ENCODE results near the gene SACM1L.

Gene SACM1L

DNA sequence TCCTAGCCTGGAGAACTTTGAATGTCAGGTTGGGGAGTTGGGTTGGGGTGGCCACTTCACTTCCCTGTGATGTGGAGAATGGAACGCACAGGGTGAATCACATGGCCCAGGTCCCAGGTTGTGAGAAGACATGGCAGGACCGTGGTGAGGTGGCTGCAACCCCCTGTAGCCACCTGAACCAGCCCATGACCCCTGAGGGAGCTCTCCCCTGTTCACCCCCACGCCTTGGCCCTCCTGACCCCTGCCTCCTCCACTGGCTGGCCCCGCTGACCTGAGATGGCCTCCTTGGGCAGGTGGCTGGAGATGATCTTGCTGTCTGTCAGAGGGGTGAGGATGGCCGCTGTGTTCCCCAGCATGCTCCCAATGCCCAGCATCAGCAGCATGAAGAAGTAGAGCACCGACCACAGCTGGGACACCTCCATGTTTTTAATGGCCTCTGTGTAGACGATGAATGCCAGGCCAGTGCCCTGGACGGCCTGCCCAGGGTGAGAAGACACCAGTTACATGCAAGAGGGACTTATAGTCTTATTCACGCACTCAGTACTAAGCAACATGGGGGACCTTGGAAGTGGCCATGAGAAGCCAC lies 76.2 kb downstream of the SACM1L start:
- TF ChIP-seq, protein P1, sequence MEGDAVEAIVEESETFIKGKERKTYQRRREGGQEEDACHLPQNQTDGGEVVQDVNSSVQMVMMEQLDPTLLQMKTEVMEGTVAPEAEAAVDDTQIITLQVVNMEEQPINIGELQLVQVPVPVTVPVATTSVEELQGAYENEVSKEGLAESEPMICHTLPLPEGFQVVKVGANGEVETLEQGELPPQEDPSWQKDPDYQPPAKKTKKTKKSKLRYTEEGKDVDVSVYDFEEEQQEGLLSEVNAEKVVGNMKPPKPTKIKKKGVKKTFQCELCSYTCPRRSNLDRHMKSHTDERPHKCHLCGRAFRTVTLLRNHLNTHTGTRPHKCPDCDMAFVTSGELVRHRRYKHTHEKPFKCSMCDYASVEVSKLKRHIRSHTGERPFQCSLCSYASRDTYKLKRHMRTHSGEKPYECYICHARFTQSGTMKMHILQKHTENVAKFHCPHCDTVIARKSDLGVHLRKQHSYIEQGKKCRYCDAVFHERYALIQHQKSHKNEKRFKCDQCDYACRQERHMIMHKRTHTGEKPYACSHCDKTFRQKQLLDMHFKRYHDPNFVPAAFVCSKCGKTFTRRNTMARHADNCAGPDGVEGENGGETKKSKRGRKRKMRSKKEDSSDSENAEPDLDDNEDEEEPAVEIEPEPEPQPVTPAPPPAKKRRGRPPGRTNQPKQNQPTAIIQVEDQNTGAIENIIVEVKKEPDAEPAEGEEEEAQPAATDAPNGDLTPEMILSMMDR (IDR thresholded peaks at IDR 0.05; ENCODE audit: low read depth, low read length, missing control alignments), result no peak

DNA sequence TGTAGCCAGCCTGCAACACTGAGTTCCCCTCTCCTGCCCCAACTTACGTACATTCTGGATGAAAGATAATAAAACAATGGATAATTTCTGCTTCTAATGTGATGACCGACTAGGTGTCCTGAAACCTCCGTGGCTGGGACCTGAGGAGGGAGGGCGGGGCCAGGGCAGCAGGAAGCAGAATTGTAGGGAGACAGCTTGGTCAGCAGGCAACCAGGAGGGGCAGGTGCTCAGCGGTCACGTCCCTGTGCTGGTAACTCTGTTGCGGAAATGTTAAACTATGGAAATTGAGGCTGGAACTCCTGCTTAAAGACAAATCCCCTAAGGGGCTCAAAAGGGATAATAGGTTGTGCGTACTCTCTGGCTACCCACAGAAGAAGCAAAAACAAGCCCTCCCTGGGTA lies 76.8 kb downstream of the SACM1L start:
- DNase-seq (ENCODE audit: extremely low read depth, low read depth), result no peak
- TF ChIP-seq, protein P1 (IDR thresholded peaks at IDR 0.05; ENCODE audit: low read depth, low read length, missing control alignments), result no peak
- H3K4me3 ChIP-seq (replicated peaks; ENCODE audit: low read depth, low read length), result no peak overlapping the region

More for the DNA sequence above, 76.2 kb downstream of the SACM1L start:
- H3K4me3 ChIP-seq (replicated peaks; ENCODE audit: low read depth, low read length), result no peak overlapping the region
- DNase-seq (ENCODE audit: extremely low read depth, low read depth), result no peak

DNA sequence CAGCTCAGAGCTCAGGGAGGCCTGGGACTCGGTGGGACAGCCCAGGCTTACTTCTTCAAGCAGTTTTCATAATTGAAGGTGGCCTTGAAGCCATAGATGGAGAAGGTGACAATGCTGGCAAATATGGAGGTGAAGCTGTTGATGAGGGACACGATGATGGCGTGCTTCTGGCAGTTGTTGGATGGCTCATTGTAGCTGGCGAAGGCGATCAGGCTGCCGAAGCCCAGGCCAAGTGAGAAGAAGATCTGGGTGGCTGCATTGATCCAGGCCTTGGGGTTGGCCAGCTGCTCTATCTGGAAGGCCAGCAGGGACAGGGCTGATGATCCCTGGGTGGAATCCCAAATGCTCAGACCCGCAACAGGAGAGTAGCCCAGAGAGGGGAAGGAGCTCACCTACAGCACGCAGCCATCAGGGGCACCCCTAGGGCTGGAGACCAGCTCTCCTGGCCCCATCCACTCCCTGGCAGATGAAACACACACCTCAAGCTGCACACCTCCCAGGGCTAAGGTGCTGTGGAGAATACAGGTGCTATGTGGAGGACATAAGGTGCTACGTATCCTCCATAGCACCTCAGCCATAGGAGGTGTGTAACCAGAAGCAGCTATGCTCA lies 82.1 kb downstream of the SACM1L start:
- H3K4me3 ChIP-seq (replicated peaks; ENCODE audit: low read depth, low read length), result no peak overlapping the region
- no peak for DNase-seq (ENCODE audit: extremely low read depth, low read depth)
- TF ChIP-seq, protein P1 (IDR thresholded peaks at IDR 0.05; ENCODE audit: low read depth, low read length, missing control alignments), result no peak

DNA sequence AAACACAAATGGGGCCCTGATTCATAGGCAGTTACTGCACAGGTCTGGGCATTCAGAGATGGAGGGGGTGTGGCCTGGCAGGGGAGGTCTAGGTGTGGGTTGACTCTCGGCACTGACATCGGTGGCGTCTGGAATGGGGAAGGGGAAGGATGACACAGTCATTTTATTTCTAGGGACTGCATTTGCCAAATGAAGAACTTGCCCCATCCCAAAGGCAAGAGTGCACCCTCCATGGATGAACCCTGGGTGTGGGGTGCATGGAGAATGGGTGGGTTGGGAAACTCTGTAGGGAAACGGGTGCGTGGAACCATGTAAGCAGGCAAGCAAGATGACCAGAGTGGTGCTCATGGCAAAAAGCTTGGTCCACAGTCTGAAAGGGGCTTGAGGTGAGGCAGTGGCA lies 82.6 kb downstream of the SACM1L start:
- no peak for DNase-seq (ENCODE audit: extremely low read depth, low read depth)
- TF ChIP-seq, protein P1 (IDR thresholded peaks at IDR 0.05; ENCODE audit: low read depth, low read length, missing control alignments), result no peak
- H3K4me3 ChIP-seq (replicated peaks; ENCODE audit: low read depth, low read length), result no peak overlapping the region

DNA sequence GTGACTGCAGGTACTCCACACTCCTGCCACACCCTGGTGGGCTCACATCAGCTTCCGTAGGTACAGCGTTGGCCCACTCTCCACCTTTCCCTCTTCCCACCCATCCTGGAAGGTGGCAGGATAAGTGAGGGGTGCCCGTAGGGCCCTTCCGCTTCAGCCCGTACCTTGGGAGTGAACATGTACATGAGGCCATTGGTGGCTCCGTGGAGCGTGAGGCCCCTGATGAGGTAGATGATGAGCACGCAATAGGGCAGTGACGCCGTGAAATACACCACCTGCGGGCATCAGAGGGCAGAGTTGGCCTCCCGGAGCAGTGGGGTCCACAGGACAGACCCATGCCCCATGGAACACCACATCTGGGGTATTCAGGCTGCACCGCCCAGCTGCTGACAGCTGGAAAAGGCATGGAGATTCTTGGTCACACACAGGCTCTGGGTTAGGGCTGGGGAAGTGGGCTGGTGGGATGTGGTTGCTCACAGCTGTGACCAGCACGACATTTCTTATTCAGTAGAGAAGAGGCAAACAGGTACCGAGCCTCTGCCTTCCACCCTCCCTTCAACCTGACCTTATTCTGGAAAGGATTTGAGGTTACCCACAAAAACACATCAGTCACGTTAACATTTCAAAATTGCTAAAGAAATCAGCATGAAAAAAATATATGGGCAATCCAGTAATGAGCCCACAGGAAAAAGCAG lies 83.3 kb downstream of the SACM1L start:
- TF ChIP-seq, protein P1 (IDR thresholded peaks at IDR 0.05; ENCODE audit: low read depth, low read length, missing control alignments), result no peak
- H3K4me3 ChIP-seq (replicated peaks; ENCODE audit: low read depth, low read length), result no peak overlapping the region
- DNase-seq (ENCODE audit: extremely low read depth, low read depth), result no peak

DNA sequence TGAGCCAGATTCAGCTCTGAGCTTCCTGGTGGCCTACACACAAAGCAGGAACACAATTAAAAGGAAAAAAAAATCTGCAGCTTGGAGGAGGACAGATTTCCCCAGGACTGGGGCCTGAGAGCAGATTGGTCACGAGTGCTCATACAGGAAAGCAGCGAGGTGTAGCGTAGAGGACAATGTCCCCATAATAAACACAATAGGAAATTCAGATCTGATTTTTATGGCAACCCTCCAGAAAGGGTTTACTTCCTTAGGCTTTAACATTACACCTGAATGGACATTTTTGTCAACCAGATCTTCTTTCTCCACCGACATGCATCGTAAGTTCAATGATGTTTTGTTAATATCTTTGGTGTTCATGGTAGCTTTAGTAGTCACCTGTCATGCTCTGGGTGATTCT lies 83.9 kb downstream of the SACM1L start:
- H3K4me3 ChIP-seq (replicated peaks; ENCODE audit: low read depth, low read length), result no peak overlapping the region
- TF ChIP-seq, protein P1 (IDR thresholded peaks at IDR 0.05; ENCODE audit: low read depth, low read length, missing control alignments), result no peak
- no peak for DNase-seq (ENCODE audit: extremely low read depth, low read depth)
